ENCODE data around the gene CENPVL1.
"Not testable (repeated sequence)": the region's sequence is repeated elsewhere in the genome, so short reads cannot be mapped to it uniquely, and the experiment has no call there.

The CENPVL1 gene

GRCh38 chrX:51710277-51711164 is at the start of gene CENPVL1:
Gene CENPVL1 (plus strand): TSS chrX:51710512. CDS start chrX:51710512, 0 bp downstream.
- not testable (repeated sequence) for DNase-seq (ENCODE audit: low read depth)

GRCh38 chrX:51665981-51666380 is 44.3 kb upstream of the CENPVL1 start:
- DNase-seq (ENCODE audit: low read depth): no peak

- DNase-seq (ENCODE audit: low read depth): not testable (repeated sequence)
Measured at GRCh38 chrX:51679689-51680433, 30.5 kb upstream of the CENPVL1 start.

GRCh38 chrX:51681808-51682719 is 28.2 kb upstream of the CENPVL1 start:
- DNase-seq (ENCODE audit: low read depth): not testable (repeated sequence)

- not testable (repeated sequence) for DNase-seq (ENCODE audit: low read depth)
Measured at GRCh38 chrX:51682720-51683062, 27.6 kb upstream of the CENPVL1 start, which contains the start of gene CENPVL2. Gene CENPVL2 (minus strand): TSS chrX:51682831. CDS start chrX:51682831, 0 bp downstream.

- DNase-seq (ENCODE audit: low read depth): no peak
Measured at GRCh38 chrX:51694254-51694653, 16.1 kb upstream of the CENPVL1 start.

GRCh38 chrX:51697397-51697796 is 12.9 kb upstream of the CENPVL1 start:
- DNase-seq (ENCODE audit: low read depth): no peak

GRCh38 chrX:51712943-51713647 is 2.8 kb downstream of the CENPVL1 start:
- not testable (repeated sequence) for DNase-seq (ENCODE audit: low read depth)

GRCh38 chrX:51728202-51728601 is 17.9 kb downstream of the CENPVL1 start:
- no peak for DNase-seq (ENCODE audit: low read depth)

GRCh38 chrX:51737091-51737490 is 26.8 kb downstream of the CENPVL1 start:
- no peak for DNase-seq (ENCODE audit: low read depth)

GRCh38 chrX:51742586-51742985 is 32.3 kb downstream of the CENPVL1 start:
- no peak for DNase-seq (ENCODE audit: low read depth)

- DNase-seq (ENCODE audit: low read depth): peak; percentile 83
Measured at GRCh38 chrX:51743179-51743957, 33.1 kb downstream of the CENPVL1 start, which contains the start of gene GSPT2. Gene GSPT2 (plus strand): TSS chrX:51743442. CDS start chrX:51743627, 185 bp downstream.

GRCh38 chrX:51747671-51748070 is 37.4 kb downstream of the CENPVL1 start:
- DNase-seq (ENCODE audit: low read depth): no peak

GRCh38 chrX:51759055-51759839 is 48.9 kb downstream of the CENPVL1 start:
- DNase-seq (ENCODE audit: low read depth): no peak

GRCh38 chrX:51760657-51761056 is 50.3 kb downstream of the CENPVL1 start:
- no peak for DNase-seq (ENCODE audit: low read depth)
